HEK293 (cell line): Measurements from ENCODE around the gene PIGP.

Experiments
- BCL11B ChIP-seq: fragments of 450-650 bp; formaldehyde crosslinking; IDR thresholded peaks from 2 replicates; pipeline ENCODE4 v1.5.1; 2016; ENCODE audit warnings: low read depth, missing biosample characterization, missing genetic modification characterization
- EGR2 ChIP-seq: fragments of 450-650 bp; formaldehyde crosslinking; IDR thresholded peaks from 2 replicates; pipeline ENCODE4 v1.5.1; 2016; ENCODE audit warnings: low read depth, missing biosample characterization, missing genetic modification characterization
- HOXC10 ChIP-seq: sonication (generic); formaldehyde crosslinking; IDR thresholded peaks from 2 replicates; pipeline ENCODE4 v1.8.1; 2023; ENCODE audit warnings: mild to moderate bottlenecking, missing genetic modification reagents
- KLF8 ChIP-seq: fragments of 450-650 bp; formaldehyde crosslinking; IDR thresholded peaks from 2 replicates; pipeline ENCODE4 v1.5.1; 2016; ENCODE audit warnings: missing biosample characterization, missing genetic modification characterization
- SALL2 ChIP-seq: fragments of 450-650 bp; formaldehyde crosslinking; IDR thresholded peaks from 2 replicates; pipeline ENCODE4 v1.5.0; 2017; ENCODE audit warnings: missing biosample characterization, mild to moderate bottlenecking, missing genetic modification characterization, borderline replicate concordance
- TRIM28 ChIP-seq: IDR thresholded peaks from 2 replicates; pipeline ENCODE4 v1.6.1; 2011; ENCODE audit warnings: low read length, control low read depth, borderline replicate concordance
- ZFP3 ChIP-seq: fragments of 450-650 bp; formaldehyde crosslinking; IDR thresholded peaks from 2 replicates; pipeline ENCODE4 v1.5.1; 2016; ENCODE audit warnings: low read depth, missing biosample characterization, missing genetic modification characterization
- ZFP37 ChIP-seq: fragments of 450-650 bp; formaldehyde crosslinking; IDR thresholded peaks from 2 replicates; pipeline ENCODE4 v1.5.1; 2016; ENCODE audit warnings: missing biosample characterization, missing genetic modification characterization
- ZNF10 ChIP-seq: fragments of 450-650 bp; formaldehyde crosslinking; IDR thresholded peaks from 2 replicates; pipeline ENCODE4 v1.5.1; 2017; ENCODE audit warnings: missing biosample characterization, missing genetic modification characterization
- ZNF138 ChIP-seq: fragments of 450-650 bp; formaldehyde crosslinking; IDR thresholded peaks from 2 replicates; pipeline ENCODE4 v1.5.1; 2016; ENCODE audit warnings: missing biosample characterization, missing genetic modification characterization, borderline replicate concordance
- ZNF155 ChIP-seq: fragments of 450-650 bp; formaldehyde crosslinking; IDR thresholded peaks from 2 replicates; pipeline ENCODE4 v1.5.1; 2016; ENCODE audit warnings: missing biosample characterization, missing genetic modification characterization
- ZNF23 ChIP-seq: fragments of 450-650 bp; formaldehyde crosslinking; IDR thresholded peaks from 2 replicates; pipeline ENCODE4 v1.5.1; 2016; ENCODE audit warnings: missing biosample characterization, missing genetic modification characterization, borderline replicate concordance
- ZNF302 ChIP-seq: fragments of 450-650 bp; formaldehyde crosslinking; IDR thresholded peaks from 2 replicates; pipeline ENCODE4 v1.5.1; 2016; ENCODE audit warnings: missing biosample characterization, missing genetic modification characterization, low read depth
- ZNF354C ChIP-seq: fragments of 450-650 bp; formaldehyde crosslinking; IDR thresholded peaks from 2 replicates; pipeline ENCODE4 v1.5.1; 2016; ENCODE audit warnings: missing biosample characterization, missing genetic modification characterization, low read depth, borderline replicate concordance
- ZNF416 ChIP-seq: fragments of 450-650 bp; formaldehyde crosslinking; IDR thresholded peaks from 2 replicates; pipeline ENCODE4 v1.5.1; 2016; ENCODE audit warnings: missing biosample characterization, missing genetic modification characterization
- ZNF48 ChIP-seq: fragments of 450-650 bp; formaldehyde crosslinking; IDR thresholded peaks from 2 replicates; pipeline ENCODE4 v1.5.1; 2016; ENCODE audit warnings: missing biosample characterization, missing genetic modification characterization
- ZNF670 ChIP-seq: fragments of 450-650 bp; formaldehyde crosslinking; IDR thresholded peaks from 2 replicates; pipeline ENCODE4 v1.5.1; 2016; ENCODE audit warnings: missing biosample characterization, missing genetic modification characterization, low read depth
- ZNF707 ChIP-seq: fragments of 450-650 bp; formaldehyde crosslinking; IDR thresholded peaks from 2 replicates; pipeline ENCODE4 v1.5.1; 2016; ENCODE audit warnings: missing biosample characterization, missing genetic modification characterization
- ZNF843 ChIP-seq: fragments of 450-650 bp; formaldehyde crosslinking; IDR thresholded peaks from 2 replicates; pipeline ENCODE4 v1.5.1; 2016; ENCODE audit warnings: missing biosample characterization, missing genetic modification characterization
- ZSCAN23 ChIP-seq: fragments of 450-650 bp; formaldehyde crosslinking; IDR thresholded peaks from 2 replicates; pipeline ENCODE4 v1.5.1; 2016; ENCODE audit warnings: missing biosample characterization, missing genetic modification characterization
- ZXDB ChIP-seq: fragments of 450-650 bp; formaldehyde crosslinking; IDR thresholded peaks from 2 replicates; pipeline ENCODE4 v1.5.1; 2016; ENCODE audit warnings: missing biosample characterization, missing genetic modification characterization
- TF ChIP-seq, protein P1 (sequence below): fragments of 450-650 bp; formaldehyde crosslinking; IDR thresholded peaks from 2 replicates; pipeline ENCODE4 v1.5.1; 2016; ENCODE audit warnings: missing biosample characterization, missing genetic modification characterization
- TF ChIP-seq, protein P2 (sequence below): IDR thresholded peaks from 2 replicates; pipeline ENCODE4 v1.6.1; 2011; ENCODE audit warnings: mild to moderate bottlenecking, low read depth, low read length, borderline replicate concordance
- TF ChIP-seq, protein P3 (sequence below): fragments of 450-650 bp; formaldehyde crosslinking; IDR thresholded peaks from 2 replicates; pipeline ENCODE4 v1.5.1; 2017; ENCODE audit warnings: missing biosample characterization, missing genetic modification characterization
- TF ChIP-seq, protein P4 (sequence below): fragments of 450-650 bp; IDR thresholded peaks from 2 replicates; pipeline ENCODE4 v1.5.1; 2018; ENCODE audit warnings: missing biosample characterization, mild to moderate bottlenecking, missing genetic modification characterization
- TF ChIP-seq, protein P5 (sequence below): fragments of 450-650 bp; formaldehyde crosslinking; IDR thresholded peaks from 2 replicates; pipeline ENCODE4 v1.5.1; 2016; ENCODE audit warnings: missing biosample characterization, missing genetic modification characterization
- TF ChIP-seq, protein P6 (sequence below): fragments of 450-650 bp; formaldehyde crosslinking; IDR thresholded peaks from 2 replicates; pipeline ENCODE4 v1.5.1; 2016; ENCODE audit warnings: missing biosample characterization, missing genetic modification characterization

PIGP gene

DNA sequence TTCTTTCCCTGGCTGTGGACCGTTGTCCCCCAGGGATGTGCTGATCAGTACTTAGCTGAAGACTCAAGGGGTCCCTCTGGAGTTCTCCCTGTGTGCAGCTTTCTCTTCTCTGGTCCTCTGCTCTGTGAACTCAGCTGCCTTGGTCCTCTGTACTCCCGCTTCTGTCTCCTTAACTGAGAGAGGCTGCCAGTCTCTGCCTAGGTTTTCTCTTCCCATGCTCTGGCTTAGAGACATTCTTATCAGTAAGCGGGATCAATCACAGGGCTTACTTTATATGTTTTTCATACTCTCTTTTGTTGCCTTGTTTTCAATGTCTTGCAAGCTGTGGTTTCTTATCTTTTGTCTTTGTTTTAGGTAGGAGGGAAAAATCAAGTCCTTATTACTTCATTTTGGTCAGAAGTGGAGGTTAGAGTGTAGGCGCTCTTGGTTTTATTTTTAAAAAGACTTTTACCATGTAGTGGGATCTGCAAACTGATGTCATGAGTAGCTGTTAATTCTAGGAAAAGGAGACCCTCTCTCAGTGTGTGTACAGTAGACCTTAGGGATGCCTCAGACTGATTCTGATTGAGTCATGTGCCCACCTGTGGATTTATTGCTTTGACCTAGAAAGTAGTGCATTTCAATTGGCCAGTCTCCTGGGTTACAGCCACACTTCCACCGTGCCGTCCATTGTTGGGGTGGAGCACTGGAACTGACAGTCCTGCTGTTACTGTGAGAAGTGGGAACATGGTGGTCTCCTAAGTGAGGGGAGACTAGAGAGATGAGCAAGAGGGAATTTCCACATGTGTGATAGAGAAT lies 46.7 kb upstream of the PIGP start (continued):
- TF ChIP-seq TRIM28 (0 out of 2 replicates have a peak, but pooled peaks have one; percentile 32), EGR2 (tag by site-specific recombination) (peak; percentile 46; the same call in 1 of the 2 replicates), ZXDB (tag by site-specific recombination) (no peak), ZFP3 (tag by site-specific recombination) (no peak), KLF8 (no peak), ZNF843 (tag by site-specific recombination) (no peak), ZNF155 (tag by site-specific recombination) (no peak), ZNF23 (tag by site-specific recombination) (no peak), ZNF707 (tag by site-specific recombination) (no peak), ZSCAN23 (tag by site-specific recombination) (no peak), ZNF416 (tag by site-specific recombination) (no peak), BCL11B (tag by site-specific recombination) (no peak), HOXC10 (no peak), SALL2 (tag by site-specific recombination) (no peak), ZNF138 (tag by site-specific recombination) (no peak), ZNF670 (tag by site-specific recombination) (no peak), ZNF48 (tag by site-specific recombination) (no peak), ZNF10 (tag by site-specific recombination) (no peak), ZNF354C (no peak), ZFP37 (no peak), ZNF302 (no peak)
- TF ChIP-seq, protein P1, sequence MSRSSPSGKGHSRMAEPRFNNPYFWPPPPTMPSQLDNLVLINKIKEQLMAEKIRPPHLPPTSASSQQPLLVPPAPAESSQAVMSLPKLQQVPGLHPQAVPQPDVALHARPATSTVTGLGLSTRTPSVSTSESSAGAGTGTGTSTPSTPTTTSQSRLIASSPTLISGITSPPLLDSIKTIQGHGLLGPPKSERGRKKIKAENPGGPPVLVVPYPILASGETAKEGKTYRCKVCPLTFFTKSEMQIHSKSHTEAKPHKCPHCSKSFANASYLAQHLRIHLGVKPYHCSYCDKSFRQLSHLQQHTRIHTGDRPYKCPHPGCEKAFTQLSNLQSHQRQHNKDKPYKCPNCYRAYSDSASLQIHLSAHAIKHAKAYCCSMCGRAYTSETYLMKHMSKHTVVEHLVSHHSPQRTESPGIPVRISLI (tag by site-specific recombination): no peak
- TF ChIP-seq, protein P2, sequence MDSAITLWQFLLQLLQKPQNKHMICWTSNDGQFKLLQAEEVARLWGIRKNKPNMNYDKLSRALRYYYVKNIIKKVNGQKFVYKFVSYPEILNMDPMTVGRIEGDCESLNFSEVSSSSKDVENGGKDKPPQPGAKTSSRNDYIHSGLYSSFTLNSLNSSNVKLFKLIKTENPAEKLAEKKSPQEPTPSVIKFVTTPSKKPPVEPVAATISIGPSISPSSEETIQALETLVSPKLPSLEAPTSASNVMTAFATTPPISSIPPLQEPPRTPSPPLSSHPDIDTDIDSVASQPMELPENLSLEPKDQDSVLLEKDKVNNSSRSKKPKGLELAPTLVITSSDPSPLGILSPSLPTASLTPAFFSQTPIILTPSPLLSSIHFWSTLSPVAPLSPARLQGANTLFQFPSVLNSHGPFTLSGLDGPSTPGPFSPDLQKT: no peak
- TF ChIP-seq, protein P3, sequence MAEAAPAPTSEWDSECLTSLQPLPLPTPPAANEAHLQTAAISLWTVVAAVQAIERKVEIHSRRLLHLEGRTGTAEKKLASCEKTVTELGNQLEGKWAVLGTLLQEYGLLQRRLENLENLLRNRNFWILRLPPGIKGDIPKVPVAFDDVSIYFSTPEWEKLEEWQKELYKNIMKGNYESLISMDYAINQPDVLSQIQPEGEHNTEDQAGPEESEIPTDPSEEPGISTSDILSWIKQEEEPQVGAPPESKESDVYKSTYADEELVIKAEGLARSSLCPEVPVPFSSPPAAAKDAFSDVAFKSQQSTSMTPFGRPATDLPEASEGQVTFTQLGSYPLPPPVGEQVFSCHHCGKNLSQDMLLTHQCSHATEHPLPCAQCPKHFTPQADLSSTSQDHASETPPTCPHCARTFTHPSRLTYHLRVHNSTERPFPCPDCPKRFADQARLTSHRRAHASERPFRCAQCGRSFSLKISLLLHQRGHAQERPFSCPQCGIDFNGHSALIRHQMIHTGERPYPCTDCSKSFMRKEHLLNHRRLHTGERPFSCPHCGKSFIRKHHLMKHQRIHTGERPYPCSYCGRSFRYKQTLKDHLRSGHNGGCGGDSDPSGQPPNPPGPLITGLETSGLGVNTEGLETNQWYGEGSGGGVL: no peak
- TF ChIP-seq, protein P4, sequence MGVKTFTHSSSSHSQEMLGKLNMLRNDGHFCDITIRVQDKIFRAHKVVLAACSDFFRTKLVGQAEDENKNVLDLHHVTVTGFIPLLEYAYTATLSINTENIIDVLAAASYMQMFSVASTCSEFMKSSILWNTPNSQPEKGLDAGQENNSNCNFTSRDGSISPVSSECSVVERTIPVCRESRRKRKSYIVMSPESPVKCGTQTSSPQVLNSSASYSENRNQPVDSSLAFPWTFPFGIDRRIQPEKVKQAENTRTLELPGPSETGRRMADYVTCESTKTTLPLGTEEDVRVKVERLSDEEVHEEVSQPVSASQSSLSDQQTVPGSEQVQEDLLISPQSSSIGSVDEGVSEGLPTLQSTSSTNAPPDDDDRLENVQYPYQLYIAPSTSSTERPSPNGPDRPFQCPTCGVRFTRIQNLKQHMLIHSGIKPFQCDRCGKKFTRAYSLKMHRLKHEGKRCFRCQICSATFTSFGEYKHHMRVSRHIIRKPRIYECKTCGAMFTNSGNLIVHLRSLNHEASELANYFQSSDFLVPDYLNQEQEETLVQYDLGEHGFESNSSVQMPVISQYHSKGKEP (tag by site-specific recombination): no peak
- TF ChIP-seq, protein P5, sequence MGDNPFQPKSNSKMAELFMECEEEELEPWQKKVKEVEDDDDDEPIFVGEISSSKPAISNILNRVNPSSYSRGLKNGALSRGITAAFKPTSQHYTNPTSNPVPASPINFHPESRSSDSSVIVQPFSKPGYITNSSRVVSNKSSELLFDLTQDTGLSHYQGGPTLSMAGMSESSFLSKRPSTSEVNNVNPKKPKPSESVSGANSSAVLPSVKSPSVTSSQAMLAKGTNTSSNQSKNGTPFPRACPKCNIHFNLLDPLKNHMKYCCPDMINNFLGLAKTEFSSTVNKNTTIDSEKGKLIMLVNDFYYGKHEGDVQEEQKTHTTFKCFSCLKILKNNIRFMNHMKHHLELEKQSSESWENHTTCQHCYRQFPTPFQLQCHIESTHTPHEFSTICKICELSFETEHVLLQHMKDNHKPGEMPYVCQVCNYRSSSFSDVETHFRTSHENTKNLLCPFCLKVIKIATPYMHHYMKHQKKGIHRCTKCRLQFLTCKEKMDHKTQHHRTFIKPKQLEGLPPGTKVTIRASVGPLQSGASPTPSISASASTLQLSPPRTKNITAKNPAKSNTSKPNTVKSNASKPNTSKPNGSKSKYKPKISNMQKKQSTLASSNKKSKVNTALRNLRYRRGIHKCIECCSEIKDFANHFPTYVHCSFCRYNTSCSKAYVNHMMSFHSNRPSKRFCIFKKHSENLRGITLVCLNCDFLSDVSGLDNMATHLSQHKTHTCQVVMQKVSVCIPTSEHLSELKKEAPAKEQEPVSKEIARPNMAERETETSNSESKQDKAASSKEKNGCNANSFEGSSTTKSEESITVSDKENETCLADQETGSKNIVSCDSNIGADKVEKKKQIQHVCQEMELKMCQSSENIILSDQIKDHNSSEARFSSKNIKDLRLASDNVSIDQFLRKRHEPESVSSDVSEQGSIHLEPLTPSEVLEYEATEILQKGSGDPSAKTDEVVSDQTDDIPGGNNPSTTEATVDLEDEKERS (tag by site-specific recombination): no peak
- TF ChIP-seq, protein P6, sequence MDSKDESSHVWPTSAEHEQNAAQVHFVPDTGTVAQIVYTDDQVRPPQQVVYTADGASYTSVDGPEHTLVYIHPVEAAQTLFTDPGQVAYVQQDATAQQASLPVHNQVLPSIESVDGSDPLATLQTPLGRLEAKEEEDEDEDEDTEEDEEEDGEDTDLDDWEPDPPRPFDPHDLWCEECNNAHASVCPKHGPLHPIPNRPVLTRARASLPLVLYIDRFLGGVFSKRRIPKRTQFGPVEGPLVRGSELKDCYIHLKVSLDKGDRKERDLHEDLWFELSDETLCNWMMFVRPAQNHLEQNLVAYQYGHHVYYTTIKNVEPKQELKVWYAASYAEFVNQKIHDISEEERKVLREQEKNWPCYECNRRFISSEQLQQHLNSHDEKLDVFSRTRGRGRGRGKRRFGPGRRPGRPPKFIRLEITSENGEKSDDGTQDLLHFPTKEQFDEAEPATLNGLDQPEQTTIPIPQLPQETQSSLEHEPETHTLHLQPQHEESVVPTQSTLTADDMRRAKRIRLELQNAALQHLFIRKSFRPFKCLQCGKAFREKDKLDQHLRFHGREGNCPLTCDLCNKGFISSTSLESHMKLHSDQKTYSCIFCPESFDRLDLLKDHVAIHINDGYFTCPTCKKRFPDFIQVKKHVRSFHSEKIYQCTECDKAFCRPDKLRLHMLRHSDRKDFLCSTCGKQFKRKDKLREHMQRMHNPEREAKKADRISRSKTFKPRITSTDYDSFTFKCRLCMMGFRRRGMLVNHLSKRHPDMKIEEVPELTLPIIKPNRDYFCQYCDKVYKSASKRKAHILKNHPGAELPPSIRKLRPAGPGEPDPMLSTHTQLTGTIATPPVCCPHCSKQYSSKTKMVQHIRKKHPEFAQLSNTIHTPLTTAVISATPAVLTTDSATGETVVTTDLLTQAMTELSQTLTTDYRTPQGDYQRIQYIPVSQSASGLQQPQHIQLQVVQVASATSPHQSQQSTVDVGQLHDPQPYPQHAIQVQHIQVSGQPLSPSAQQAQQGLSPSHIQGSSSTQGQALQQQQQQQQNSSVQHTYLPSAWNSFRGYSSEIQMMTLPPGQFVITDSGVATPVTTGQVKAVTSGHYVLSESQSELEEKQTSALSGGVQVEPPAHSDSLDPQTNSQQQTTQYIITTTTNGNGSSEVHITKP (tag by site-specific recombination): peak; percentile 4; the same call in 1 of the 2 replicates
- TF ChIP-seq, all 188 proteins: peak for 22
